ENCODE measurements around the gene LRIT3.

LRIT3 gene

GRCh38 chr4:109877400-109877799, 29.5 kb downstream of the LRIT3 start:
- no peak for TF ChIP-seq CTCF (IDR thresholded peaks at IDR 0.05; ENCODE audit: low read depth, low read length)
- DNase-seq (ENCODE audit: low read depth in 2 of 2) = no peak
- no peak overlapping the region for H3K4me3 ChIP-seq (replicated peaks in 1 of 2; ENCODE audit: low read depth in 2 of 2, low read length in 2 of 2)

DNA sequence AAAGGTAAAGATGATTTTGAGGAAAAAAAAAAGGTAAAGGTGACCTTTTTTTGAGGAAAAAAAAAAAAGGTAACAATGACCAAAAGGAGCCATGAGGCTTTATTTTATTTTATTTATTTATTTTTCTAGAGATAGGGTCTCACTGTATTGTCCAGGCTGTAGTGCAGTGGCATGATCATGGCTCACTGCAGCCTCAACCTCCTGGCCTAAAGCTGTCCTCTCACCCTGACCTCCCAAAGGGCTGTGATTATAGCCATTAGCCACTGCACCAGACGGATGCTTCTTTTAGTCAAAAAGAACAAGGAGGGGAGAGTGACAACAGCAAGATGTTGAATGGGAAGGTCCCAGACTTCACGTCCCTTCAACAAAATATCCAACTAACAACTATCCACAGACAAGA, 30.4 kb downstream of the LRIT3 start:
- DNase-seq (ENCODE audit: low read depth in 2 of 2) = no peak
- H3K4me3 ChIP-seq (replicated peaks in 1 of 2; ENCODE audit: low read depth in 2 of 2, low read length in 2 of 2) = no peak overlapping the region
- no peak for TF ChIP-seq CTCF (IDR thresholded peaks at IDR 0.05; ENCODE audit: low read depth, low read length)

GRCh38 chr4:109879081-109879480, 31.2 kb downstream of the LRIT3 start:
- TF ChIP-seq CTCF (IDR thresholded peaks at IDR 0.05; ENCODE audit: low read depth, low read length) = no peak
- H3K4me3 ChIP-seq (replicated peaks in 1 of 2; ENCODE audit: low read depth in 2 of 2, low read length in 2 of 2) = no peak overlapping the region
- DNase-seq (ENCODE audit: low read depth in 2 of 2) = no peak

DNA sequence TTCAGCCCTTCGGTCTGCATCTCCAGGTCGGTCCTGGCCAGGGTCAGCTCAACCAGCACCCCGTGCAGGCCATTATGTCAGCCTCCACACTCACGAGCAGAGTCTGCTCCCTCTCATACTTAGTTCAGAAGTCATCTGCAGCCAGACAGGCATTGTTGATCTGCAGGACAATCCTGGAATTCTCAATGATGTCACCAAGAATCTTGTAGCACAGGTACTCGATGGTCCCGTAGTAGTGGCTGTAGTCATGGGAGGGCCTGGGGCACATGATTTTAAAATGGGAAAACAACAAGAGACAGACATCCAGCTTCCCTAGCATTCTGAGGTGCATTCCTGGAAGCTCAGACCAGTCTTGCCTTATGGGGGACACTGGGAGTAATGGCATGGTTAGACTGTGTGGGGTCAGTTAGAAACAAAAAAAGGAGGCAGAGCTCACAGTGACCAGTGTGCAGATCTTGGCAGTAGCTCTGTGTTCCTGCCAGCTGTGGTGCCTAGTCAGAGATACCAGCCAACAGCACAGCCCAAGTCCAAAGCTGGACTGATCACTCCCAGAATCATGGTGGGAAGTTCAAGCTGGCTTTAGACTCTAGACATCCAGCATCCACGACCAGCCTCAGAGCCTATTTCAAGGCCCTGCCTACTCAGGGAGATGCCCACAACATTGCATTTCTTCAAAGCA, 31.9 kb downstream of the LRIT3 start:
- no peak overlapping the region for H3K4me3 ChIP-seq (replicated peaks in 1 of 2; ENCODE audit: low read depth in 2 of 2, low read length in 2 of 2)
- TF ChIP-seq CTCF (IDR thresholded peaks at IDR 0.05; ENCODE audit: low read depth, low read length) = no peak
- no peak for DNase-seq (ENCODE audit: low read depth in 2 of 2)

GRCh38 chr4:109886303-109886702, 38.4 kb downstream of the LRIT3 start:
- TF ChIP-seq CTCF (IDR thresholded peaks at IDR 0.05; ENCODE audit: low read depth, low read length) = no peak
- no peak for DNase-seq (ENCODE audit: low read depth in 2 of 2)
- H3K4me3 ChIP-seq (replicated peaks in 1 of 2; ENCODE audit: low read depth in 2 of 2, low read length in 2 of 2) = no peak overlapping the region

GRCh38 chr4:109887071-109887470, 39.2 kb downstream of the LRIT3 start:
- DNase-seq (ENCODE audit: low read depth in 2 of 2) = no peak
- H3K4me3 ChIP-seq (replicated peaks in 1 of 2; ENCODE audit: low read depth in 2 of 2, low read length in 2 of 2) = no peak overlapping the region
- no peak for TF ChIP-seq CTCF (IDR thresholded peaks at IDR 0.05; ENCODE audit: low read depth, low read length)

- no peak for TF ChIP-seq CTCF (IDR thresholded peaks at IDR 0.05; ENCODE audit: low read depth, low read length)
- no peak overlapping the region for H3K4me3 ChIP-seq (replicated peaks in 1 of 2; ENCODE audit: low read depth in 2 of 2, low read length in 2 of 2)
- no peak for DNase-seq (ENCODE audit: low read depth in 2 of 2)
These were observed 42.2 kb downstream of the LRIT3 start for GRCh38 chr4:109890076-109890475.
